SU-DHL-6 (cell line): Measurements from ENCODE around the gene ZSWIM1.
A peak's percentile ranks its signal among the peaks of the same experiment; 100 is the strongest.
"Not testable (repeated sequence)": the region's sequence is repeated elsewhere in the genome, so short reads cannot be mapped to it uniquely, and the experiment has no call there.

Experiments used
- H2AFZ ChIP-seq: fragments of 200-600 bp; sonication (generic); 2 replicates; pipeline ENCODE4 v1.6.1; 2014; ENCODE audit warnings: low read depth, mild to moderate bottlenecking, moderate library complexity, mixed read lengths, antibody characterized with exemption, low read length; ENCODE audit not compliant: severe bottlenecking
- H3F3A ChIP-seq: fragments of 200-600 bp; shearing (Covaris generic); 2 replicates; pipeline ENCODE4 v1.6.0; 2016; ENCODE audit warnings: antibody characterized with exemption, mild to moderate bottlenecking; ENCODE audit not compliant: insufficient read depth
- H3K27ac ChIP-seq: fragments of 200-600 bp; sonication (generic); 2 replicates; pipeline ENCODE4 v1.5.1; 2016; ENCODE audit warnings: low read depth, mild to moderate bottlenecking, low read length, moderate library complexity, mixed read lengths
- H3K27me3 ChIP-seq: fragments of 200-600 bp; sonication (generic), shearing (Covaris generic); 2 replicates; pipeline ENCODE4 v1.6.0; 2014; ENCODE audit warnings: mild to moderate bottlenecking, low read length
- H3K36me3 ChIP-seq: fragments of 200-600 bp; sonication (generic); 2 replicates; pipeline ENCODE4 v1.6.1; 2014; ENCODE audit warnings: mild to moderate bottlenecking, low read length, mixed read lengths
- H3K4me2 ChIP-seq: fragments of 300-600, 200-600 bp; shearing (Covaris generic), sonication (generic); 2 replicates; pipeline ENCODE4 v1.6.0; 2014; ENCODE audit warnings: low read length, low read depth, mild to moderate bottlenecking; ENCODE audit not compliant: poor library complexity, severe bottlenecking
- H3K4me3 ChIP-seq: fragments of 200-600 bp; sonication (generic); 2 replicates; pipeline ENCODE4 v1.5.1; 2014; ENCODE audit warnings: antibody characterized with exemption, low read length, mild to moderate bottlenecking, mixed read lengths; ENCODE audit not compliant: insufficient read depth, poor library complexity, severe bottlenecking
- H3K79me2 ChIP-seq: fragments of 200-600 bp; sonication (generic); 2 replicates; pipeline ENCODE4 v1.6.1; 2014; ENCODE audit warnings: mild to moderate bottlenecking, low read length, moderate library complexity; ENCODE audit not compliant: insufficient read depth
- H3K9ac ChIP-seq: fragments of 200-600 bp; sonication (generic); 2 replicates; pipeline ENCODE4 v1.7.0; 2014; ENCODE audit warnings: mild to moderate bottlenecking, low read length
- H3K9me2 ChIP-seq: fragments of 200-600 bp; sonication (generic); replicated peaks from 2 replicates; pipeline ENCODE4 v1.6.1; 2014; ENCODE audit warnings: low read length; ENCODE audit not compliant: insufficient read depth
- H3K9me3 ChIP-seq: fragments of 200-600 bp; sonication (generic); 2 replicates; pipeline ENCODE4 v1.6.1; 2014; ENCODE audit warnings: low read length, mixed read lengths; ENCODE audit not compliant: insufficient read depth
- H4K20me1 ChIP-seq: fragments of 200-600 bp; sonication (generic); 2 replicates; pipeline ENCODE4 v1.6.1; 2014; ENCODE audit warnings: low read depth, mild to moderate bottlenecking, antibody characterized with exemption, low read length, moderate library complexity, mixed read lengths
- EZH2phosphoT487 ChIP-seq: fragments of 200-600 bp; sonication (generic), shearing (Covaris generic); conservative IDR thresholded peaks from 2 replicates; pipeline ENCODE4 v1.6.1; 2018; ENCODE audit warnings: mild to moderate bottlenecking, antibody characterized with exemption, low read length, moderate library complexity, mixed read lengths
- TF ChIP-seq, protein P1 (sequence below): fragments of 200-600 bp; sonication (generic); IDR thresholded peaks from one replicate; pipeline ENCODE4 v1.5.1; 2017; ENCODE audit warnings: antibody characterized with exemption, mild to moderate bottlenecking, low read length, moderate library complexity; ENCODE audit not compliant: insufficient read depth, poor library complexity, severe bottlenecking

The ZSWIM1 gene

DNA sequence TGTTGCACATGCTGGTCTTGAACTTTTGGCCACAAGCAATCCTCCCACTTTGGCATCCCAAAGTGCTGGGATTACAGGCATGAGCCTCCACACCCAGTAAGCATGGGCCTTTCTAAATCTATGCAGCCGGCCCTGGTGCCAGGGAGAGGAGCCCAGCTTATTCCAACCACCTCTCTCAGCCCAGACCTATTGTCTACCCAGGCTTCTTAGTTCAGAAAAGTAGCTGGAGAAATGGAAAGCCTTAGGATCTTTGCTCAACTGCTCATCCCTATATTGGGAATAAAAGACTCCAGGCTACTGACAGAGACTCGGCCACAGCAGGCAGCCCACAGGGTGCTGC is 45.7 kb downstream of the ZSWIM1 start:
- H3K4me3 ChIP-seq, result no peak overlapping the region
- no peaks in the 10 kb centered on the region for H3K36me3 ChIP-seq
- no peaks in the 10 kb centered on the region for H3K27me3 ChIP-seq
- H3K4me2 ChIP-seq, result no peak overlapping the region
- no peaks in the 10 kb centered on the region for H3K9me3 ChIP-seq
- H2AFZ ChIP-seq, result no peak overlapping the region
- TF ChIP-seq, protein P1, sequence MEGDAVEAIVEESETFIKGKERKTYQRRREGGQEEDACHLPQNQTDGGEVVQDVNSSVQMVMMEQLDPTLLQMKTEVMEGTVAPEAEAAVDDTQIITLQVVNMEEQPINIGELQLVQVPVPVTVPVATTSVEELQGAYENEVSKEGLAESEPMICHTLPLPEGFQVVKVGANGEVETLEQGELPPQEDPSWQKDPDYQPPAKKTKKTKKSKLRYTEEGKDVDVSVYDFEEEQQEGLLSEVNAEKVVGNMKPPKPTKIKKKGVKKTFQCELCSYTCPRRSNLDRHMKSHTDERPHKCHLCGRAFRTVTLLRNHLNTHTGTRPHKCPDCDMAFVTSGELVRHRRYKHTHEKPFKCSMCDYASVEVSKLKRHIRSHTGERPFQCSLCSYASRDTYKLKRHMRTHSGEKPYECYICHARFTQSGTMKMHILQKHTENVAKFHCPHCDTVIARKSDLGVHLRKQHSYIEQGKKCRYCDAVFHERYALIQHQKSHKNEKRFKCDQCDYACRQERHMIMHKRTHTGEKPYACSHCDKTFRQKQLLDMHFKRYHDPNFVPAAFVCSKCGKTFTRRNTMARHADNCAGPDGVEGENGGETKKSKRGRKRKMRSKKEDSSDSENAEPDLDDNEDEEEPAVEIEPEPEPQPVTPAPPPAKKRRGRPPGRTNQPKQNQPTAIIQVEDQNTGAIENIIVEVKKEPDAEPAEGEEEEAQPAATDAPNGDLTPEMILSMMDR, result no peak
- no peak for TF ChIP-seq EZH2phosphoT487
- no peaks in the 10 kb centered on the region for H3K79me2 ChIP-seq
- H3K27ac ChIP-seq, result no peak overlapping the region
- no peaks in the 10 kb centered on the region for H3K9me2 ChIP-seq
- H3K9ac ChIP-seq, result no peak overlapping the region
- no peaks in the 10 kb centered on the region for H4K20me1 ChIP-seq
- no peaks in the 10 kb centered on the region for H3F3A ChIP-seq

DNA sequence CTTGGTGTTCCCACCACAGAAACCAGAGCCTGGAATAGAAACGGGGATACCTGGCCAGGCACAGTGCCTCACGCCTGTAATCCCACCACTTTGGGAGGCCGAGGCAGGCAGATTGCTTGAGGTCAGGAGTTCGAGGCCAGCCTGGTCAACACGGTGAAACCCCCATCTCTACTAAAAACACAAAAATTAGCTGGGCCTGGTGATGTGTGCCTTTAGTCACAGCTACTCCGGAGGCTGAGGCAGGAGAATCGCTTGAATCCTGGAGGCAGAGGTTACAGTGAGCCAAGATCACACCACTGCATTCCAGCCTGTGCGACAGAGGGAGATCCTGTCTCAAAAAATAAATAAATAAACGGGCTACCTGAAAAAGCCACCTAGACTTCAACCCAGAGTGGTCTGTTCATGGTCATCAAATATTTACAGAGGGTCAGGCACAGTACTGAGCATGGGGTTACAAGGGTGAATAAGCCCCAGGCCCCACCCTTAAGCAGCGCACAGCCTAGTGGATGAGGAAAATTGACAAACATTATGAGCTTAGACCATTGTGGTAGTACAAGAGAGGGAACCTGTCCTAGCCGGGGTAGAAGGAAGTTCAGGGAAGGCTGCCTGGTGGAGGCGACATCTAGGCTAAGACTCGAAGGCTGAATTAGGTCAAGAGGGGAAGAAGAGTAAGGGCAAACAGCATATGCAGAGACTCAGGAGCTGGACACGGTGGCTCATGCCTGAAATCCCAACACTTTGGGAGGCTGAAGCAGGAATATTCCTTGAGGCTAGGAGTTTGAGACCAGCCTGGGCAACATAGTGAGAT is 46.2 kb downstream of the ZSWIM1 start:
- Histone ChIP-seq H3K9me2 (no peaks in the 10 kb centered on the region), H3K9ac (no peak overlapping the region), H3K27me3 (no peaks in the 10 kb centered on the region), H3K79me2 (no peaks in the 10 kb centered on the region), H3K4me3 (no peak overlapping the region), H2AFZ (no peak overlapping the region), H3K36me3 (no peaks in the 10 kb centered on the region), H3K27ac (no peak overlapping the region), H3F3A (no peaks in the 10 kb centered on the region), H4K20me1 (no peaks in the 10 kb centered on the region), H3K4me2 (no peak overlapping the region), H3K9me3 (no peaks in the 10 kb centered on the region)
- TF ChIP-seq, protein P1, result no peak
- TF ChIP-seq EZH2phosphoT487, result no peak

DNA sequence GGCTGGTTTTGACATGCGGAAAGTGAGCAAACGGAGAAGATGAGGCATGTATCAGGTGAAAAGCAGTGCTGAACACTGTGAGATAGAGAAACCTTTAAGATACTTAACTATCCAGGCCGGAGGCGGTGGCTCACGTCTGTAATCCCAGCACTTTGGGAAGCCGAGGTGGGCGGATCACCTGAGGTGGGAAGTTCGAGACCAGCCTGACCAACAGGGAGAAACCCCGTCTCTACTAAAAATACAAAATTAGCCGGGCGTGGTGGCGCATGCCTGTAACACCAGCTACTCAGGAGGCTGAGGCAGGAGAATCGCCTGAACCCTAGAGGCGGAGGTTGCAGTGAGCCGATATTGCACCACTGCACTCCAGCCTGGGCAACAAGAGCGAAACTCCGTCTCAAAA is 50.7 kb downstream of the ZSWIM1 start:
- H3K27ac ChIP-seq, result not testable (repeated sequence)

DNA sequence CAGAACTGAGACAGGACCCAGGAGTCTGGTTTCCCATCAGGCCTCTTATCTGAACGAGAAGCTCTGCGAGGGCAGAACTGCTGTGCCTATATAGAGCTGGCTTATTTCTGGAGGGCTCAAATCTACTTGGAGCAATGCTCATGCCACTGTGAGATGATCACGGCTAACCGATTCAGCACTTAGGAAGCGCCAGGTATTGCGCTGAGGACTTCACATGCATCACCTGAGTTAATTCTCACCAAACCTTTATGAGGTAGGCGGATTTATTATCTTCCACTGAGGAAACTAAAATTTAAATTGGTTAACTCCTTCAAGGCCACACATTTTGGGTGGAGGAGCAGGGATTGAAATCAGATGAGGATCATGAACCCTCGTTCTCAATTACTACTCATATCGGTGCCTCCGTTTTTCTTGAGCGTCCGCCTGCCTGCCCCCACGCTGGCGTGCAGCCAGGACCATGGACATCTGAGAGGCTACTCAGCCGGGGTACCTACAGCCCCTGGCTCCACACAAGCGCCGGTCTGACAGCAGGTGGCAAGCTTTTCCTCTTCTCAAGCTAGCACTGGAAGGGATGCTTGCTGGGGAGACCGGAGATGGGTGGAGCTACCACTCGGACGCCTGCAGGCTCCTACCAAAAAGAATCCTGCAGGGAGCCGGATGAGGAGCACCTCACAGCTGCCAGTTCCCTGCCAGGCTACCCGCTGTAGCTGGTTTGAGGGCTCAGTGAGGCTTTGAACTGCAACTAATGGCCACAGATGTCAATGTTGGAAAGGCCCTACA is 52.4 kb downstream of the ZSWIM1 start:
- H3K9me2 ChIP-seq, result no peaks in the 10 kb centered on the region
- H3K9me3 ChIP-seq, result no peaks in the 10 kb centered on the region
- H3K36me3 ChIP-seq, result peaks cover 8% of the 10 kb centered on the region
- H4K20me1 ChIP-seq, result no peaks in the 10 kb centered on the region
- H3K27me3 ChIP-seq, result no peaks in the 10 kb centered on the region
- H3K4me3 ChIP-seq, result peak overlapping the region; percentile 97
- H2AFZ ChIP-seq, result peak overlapping the region; percentile 49
- H3F3A ChIP-seq, result no peaks in the 10 kb centered on the region
- peaks cover 27% of the 10 kb centered on the region for H3K79me2 ChIP-seq
- peak overlapping the region; percentile 99 for H3K9ac ChIP-seq
- H3K27ac ChIP-seq, result peak overlapping the region; percentile 89
- TF ChIP-seq, protein P1, result peak; percentile 36
- no peak for TF ChIP-seq EZH2phosphoT487
- peak overlapping the region; percentile 83 for H3K4me2 ChIP-seq

More for the DNA sequence above, 50.7 kb downstream of the ZSWIM1 start:
- peaks cover 13% of the 10 kb centered on the region for H3K79me2 ChIP-seq
- H4K20me1 ChIP-seq, H3K4me2 ChIP-seq, H3K4me3 ChIP-seq, H3K27me3 ChIP-seq, H3K9me2 ChIP-seq, H3K9me3 ChIP-seq, H3F3A ChIP-seq, H3K9ac ChIP-seq, H2AFZ ChIP-seq, H3K36me3 ChIP-seq: not testable (repeated sequence)
